PFSK-1 (cell line): ENCODE measurements around the gene SKAP1.

Experiments used
- REST ChIP-seq, 2 experiments: IDR thresholded peaks; 2 replicates each; pipeline versions ENCODE4 v1.6.1 to v1.8.0; 2011 to 2012; ENCODE audit warnings: low read depth in 2 of 2, low read length in 2 of 2, control low read depth in 1 of 2, inconsistent platforms in 1 of 2, mild to moderate bottlenecking in 1 of 2, moderate library complexity in 1 of 2; ENCODE audit not compliant: insufficient read depth in 1 of 2
- TAF1 ChIP-seq: IDR thresholded peaks from 2 replicates; pipeline ENCODE4 v1.6.1; 2012; ENCODE audit warnings: low read length, control low read depth, borderline replicate concordance; ENCODE audit not compliant: insufficient read depth

GRCh38 chr17:48262982-48263730 lies 166.9 kb downstream of the SKAP1 start:
- no peak for TF ChIP-seq TAF1
- no peak for TF ChIP-seq REST (IDR thresholded peaks at IDR 0.05; ENCODE audit: insufficient read depth in 1 of 2, low read depth in 2 of 2, low read length in 2 of 2)
